Measurements from ENCODE around the gene EEF1AKMT1.
A peak's percentile ranks its signal among the peaks of the same experiment; 100 is the strongest.

The EEF1AKMT1 gene

GRCh38 chr13:20798027-20798426 lies 24.3 kb upstream of the EEF1AKMT1 start:
- Histone ChIP-seq H3K79me1 (ENCODE audit: low read length) (no peaks in the 10 kb centered on the region), H3K9me3 (ENCODE audit: insufficient read depth, low read depth, low read length) (no peaks in the 10 kb centered on the region), H2AFZ (ENCODE audit: insufficient read depth, low read length, poor library complexity) (no peak overlapping the region), H3K18ac (ENCODE audit: low read length) (no peak overlapping the region), H2BK12ac (ENCODE audit: low read length) (no peak overlapping the region), H3K36me3 (ENCODE audit: control insufficient read depth in 1 of 2, insufficient read depth in 2 of 2, low read length in 2 of 2) (peaks cover 10 to 14% of the 10 kb centered on the region in 2 experiments), H4K12ac (ENCODE audit: low read depth, low read length) (no peak overlapping the region), H3K4ac (ENCODE audit: low read depth, low read length) (no peak overlapping the region), H3K4me2 (ENCODE audit: low read length) (no peak overlapping the region), H3K4me1 (ENCODE audit: control insufficient read depth in 1 of 2, insufficient read depth in 2 of 2, low read length in 2 of 2) (peaks cover 2 to 3% of the 10 kb centered on the region in 2 experiments), H3K79me2 (ENCODE audit: control insufficient read depth, insufficient read depth, low read length, poor library complexity) (no peaks in the 10 kb centered on the region), H3K4me3 (ENCODE audit: low read depth, low read length) (no peak overlapping the region), H3K27me3 (ENCODE audit: insufficient read depth, low read length) (no peaks in the 10 kb centered on the region), H3K27ac (ENCODE audit: low read depth, low read length) (no peak overlapping the region), H3K9ac (ENCODE audit: low read length) (no peak overlapping the region), H2BK120ac (ENCODE audit: insufficient read depth, low read length, poor library complexity) (no peak overlapping the region), H4K8ac (ENCODE audit: low read depth, low read length) (no peak overlapping the region), H3K14ac (ENCODE audit: low read length) (no peak overlapping the region), H4K91ac (ENCODE audit: low read depth, low read length) (no peak overlapping the region), H2BK5ac (ENCODE audit: low read depth, low read length, poor library complexity) (no peak overlapping the region), H3K23ac (ENCODE audit: low read length) (no peak overlapping the region), H2AK5ac (ENCODE audit: low read length) (no peak overlapping the region)
- no peak for DNase-seq
- WGBS (ENCODE audit: extremely low coverage, insufficient coverage, insufficient read length): no CpG with 5 or more reads among the region's 4 CpGs

- H3K4me3 ChIP-seq (ENCODE audit: low read depth, low read length): no peak overlapping the region
- H3K27me3 ChIP-seq (ENCODE audit: insufficient read depth, low read length): no peaks in the 10 kb centered on the region
- no peak overlapping the region for H3K23ac ChIP-seq (ENCODE audit: low read length)
- H3K79me2 ChIP-seq (ENCODE audit: control insufficient read depth, insufficient read depth, low read length, poor library complexity): no peaks in the 10 kb centered on the region
- H3K4me2 ChIP-seq (ENCODE audit: low read length): no peak overlapping the region
- H3K9ac ChIP-seq (ENCODE audit: low read length): no peak overlapping the region
- H4K8ac ChIP-seq (ENCODE audit: low read depth, low read length): no peak overlapping the region
- no peak overlapping the region for H3K18ac ChIP-seq (ENCODE audit: low read length)
- no peaks in the 10 kb centered on the region for H3K79me1 ChIP-seq (ENCODE audit: low read length)
- no peak overlapping the region for H2BK12ac ChIP-seq (ENCODE audit: low read length)
- no peak for DNase-seq
- H2AK5ac ChIP-seq (ENCODE audit: low read length): no peak overlapping the region
- no peak overlapping the region for H4K91ac ChIP-seq (ENCODE audit: low read depth, low read length)
- no peak overlapping the region for H3K27ac ChIP-seq (ENCODE audit: low read depth, low read length)
- no peak overlapping the region for H4K12ac ChIP-seq (ENCODE audit: low read depth, low read length)
- no peak overlapping the region for H3K4ac ChIP-seq (ENCODE audit: low read depth, low read length)
- H2BK120ac ChIP-seq (ENCODE audit: insufficient read depth, low read length, poor library complexity): no peak overlapping the region
- WGBS (ENCODE audit: extremely low coverage, insufficient coverage, insufficient read length): no CpG with 5 or more reads among the region's 5 CpGs
- no peak overlapping the region for H3K14ac ChIP-seq (ENCODE audit: low read length)
- H2AFZ ChIP-seq (ENCODE audit: insufficient read depth, low read length, poor library complexity): no peak overlapping the region
- H3K36me3 ChIP-seq (ENCODE audit: control insufficient read depth in 1 of 2, insufficient read depth in 2 of 2, low read length in 2 of 2): peaks cover 8 to 13% of the 10 kb centered on the region in 2 experiments
- peaks cover 2 to 3% of the 10 kb centered on the region in 2 experiments for H3K4me1 ChIP-seq (ENCODE audit: control insufficient read depth in 1 of 2, insufficient read depth in 2 of 2, low read length in 2 of 2)
- H2BK5ac ChIP-seq (ENCODE audit: low read depth, low read length, poor library complexity): no peak overlapping the region
- no peaks in the 10 kb centered on the region for H3K9me3 ChIP-seq (ENCODE audit: insufficient read depth, low read depth, low read length)
Measured at GRCh38 chr13:20796791-20797508, 23.2 kb upstream of the EEF1AKMT1 start.

DNA sequence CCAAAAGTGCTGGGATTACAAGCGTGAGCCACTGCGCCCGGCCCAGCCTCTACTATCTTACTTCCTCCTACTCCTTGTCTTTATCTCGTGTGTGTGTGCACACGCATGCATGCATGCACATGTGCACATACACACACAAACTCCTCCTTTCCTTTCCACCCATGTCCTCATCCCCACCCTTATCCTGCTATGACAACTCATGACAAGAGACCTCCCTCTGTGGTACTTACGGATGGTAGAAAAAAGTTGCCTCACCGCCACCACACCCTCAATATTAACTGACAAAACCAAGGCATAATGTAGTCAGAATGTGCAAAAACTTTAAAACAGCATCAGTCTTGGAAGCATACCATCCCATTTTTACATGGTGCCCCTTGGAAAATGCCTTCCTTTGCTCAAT lies 15.9 kb upstream of the EEF1AKMT1 start:
- Histone ChIP-seq H2BK5ac (ENCODE audit: low read depth, low read length, poor library complexity) (no peak overlapping the region), H3K27ac (ENCODE audit: low read depth, low read length) (no peak overlapping the region), H3K4me3 (ENCODE audit: low read depth, low read length) (no peak overlapping the region), H3K4me1 (ENCODE audit: control insufficient read depth in 1 of 2, insufficient read depth in 2 of 2, low read length in 2 of 2) (peaks cover 2 to 3% of the 10 kb centered on the region in 2 experiments), H4K8ac (ENCODE audit: low read depth, low read length) (no peak overlapping the region), H3K79me1 (ENCODE audit: low read length) (no peaks in the 10 kb centered on the region), H3K4me2 (ENCODE audit: low read length) (no peak overlapping the region), H2BK120ac (ENCODE audit: insufficient read depth, low read length, poor library complexity) (no peak overlapping the region), H3K18ac (ENCODE audit: low read length) (no peak overlapping the region), H3K9ac (ENCODE audit: low read length) (no peak overlapping the region), H3K23ac (ENCODE audit: low read length) (peak overlapping the region; percentile 37), H3K14ac (ENCODE audit: low read length) (no peak overlapping the region), H2AK5ac (ENCODE audit: low read length) (no peak overlapping the region), H3K9me3 (ENCODE audit: insufficient read depth, low read depth, low read length) (no peaks in the 10 kb centered on the region), H3K27me3 (ENCODE audit: insufficient read depth, low read length) (no peaks in the 10 kb centered on the region), H2BK12ac (ENCODE audit: low read length) (no peak overlapping the region), H3K36me3 (ENCODE audit: control insufficient read depth in 1 of 2, insufficient read depth in 2 of 2, low read length in 2 of 2) (peaks cover 8 to 15% of the 10 kb centered on the region in 2 experiments), H3K4ac (ENCODE audit: low read depth, low read length) (no peak overlapping the region), H3K79me2 (ENCODE audit: control insufficient read depth, insufficient read depth, low read length, poor library complexity) (no peaks in the 10 kb centered on the region), H2AFZ (ENCODE audit: insufficient read depth, low read length, poor library complexity) (no peak overlapping the region), H4K12ac (ENCODE audit: low read depth, low read length) (no peak overlapping the region), H4K91ac (ENCODE audit: low read depth, low read length) (no peak overlapping the region)
- WGBS (ENCODE audit: extremely low coverage, insufficient coverage, insufficient read length): no CpG with 5 or more reads among the region's 7 CpGs
- DNase-seq: no peak

DNA sequence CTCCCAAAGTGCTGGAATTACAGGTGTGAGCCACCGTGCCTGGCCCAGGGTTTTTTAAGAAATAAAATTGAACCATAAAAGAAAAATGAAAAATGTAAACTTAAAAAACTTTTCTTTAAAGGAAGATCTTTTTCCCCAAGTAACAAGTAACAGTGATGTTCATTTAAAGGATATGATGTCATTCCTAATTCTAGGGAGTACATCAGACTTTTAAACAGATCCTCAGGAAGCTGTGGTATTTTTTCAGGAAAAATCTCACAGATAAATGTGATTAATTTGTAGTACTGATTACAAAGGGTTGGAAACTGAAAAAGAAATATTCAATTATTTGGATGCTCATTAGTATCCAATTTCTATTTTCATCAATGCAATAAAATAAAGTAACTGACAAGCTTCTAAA lies 14.6 kb upstream of the EEF1AKMT1 start:
- no peak for DNase-seq
- Histone ChIP-seq H3K14ac (ENCODE audit: low read length) (no peak overlapping the region), H3K9ac (ENCODE audit: low read length) (no peak overlapping the region), H3K4me1 (ENCODE audit: control insufficient read depth in 1 of 2, insufficient read depth in 2 of 2, low read length in 2 of 2) (no peaks in the 10 kb centered on the region), H2BK5ac (ENCODE audit: low read depth, low read length, poor library complexity) (no peak overlapping the region), H4K8ac (ENCODE audit: low read depth, low read length) (no peak overlapping the region), H2AFZ (ENCODE audit: insufficient read depth, low read length, poor library complexity) (no peak overlapping the region), H3K4me2 (ENCODE audit: low read length) (no peak overlapping the region), H2BK120ac (ENCODE audit: insufficient read depth, low read length, poor library complexity) (no peak overlapping the region), H3K79me2 (ENCODE audit: control insufficient read depth, insufficient read depth, low read length, poor library complexity) (no peaks in the 10 kb centered on the region), H3K79me1 (ENCODE audit: low read length) (no peaks in the 10 kb centered on the region), H3K4ac (ENCODE audit: low read depth, low read length) (no peak overlapping the region), H4K12ac (ENCODE audit: low read depth, low read length) (no peak overlapping the region), H3K23ac (ENCODE audit: low read length) (no peak overlapping the region), H3K27ac (ENCODE audit: low read depth, low read length) (no peak overlapping the region), H3K27me3 (ENCODE audit: insufficient read depth, low read length) (no peaks in the 10 kb centered on the region), H3K18ac (ENCODE audit: low read length) (no peak overlapping the region), H3K9me3 (ENCODE audit: insufficient read depth, low read depth, low read length) (no peaks in the 10 kb centered on the region), H3K36me3 (ENCODE audit: control insufficient read depth in 1 of 2, insufficient read depth in 2 of 2, low read length in 2 of 2) (peaks cover 8 to 12% of the 10 kb centered on the region in 2 experiments), H2BK12ac (ENCODE audit: low read length) (no peak overlapping the region), H2AK5ac (ENCODE audit: low read length) (no peak overlapping the region), H4K91ac (ENCODE audit: low read depth, low read length) (no peak overlapping the region), H3K4me3 (ENCODE audit: low read depth, low read length) (no peak overlapping the region)
- WGBS (ENCODE audit: extremely low coverage, insufficient coverage, insufficient read length): no CpG with 5 or more reads among the region's 1 CpG

All from trophoblast cell (in vitro differentiated cells and primary cell).